ENCODE results near the gene APEH.

DNA sequence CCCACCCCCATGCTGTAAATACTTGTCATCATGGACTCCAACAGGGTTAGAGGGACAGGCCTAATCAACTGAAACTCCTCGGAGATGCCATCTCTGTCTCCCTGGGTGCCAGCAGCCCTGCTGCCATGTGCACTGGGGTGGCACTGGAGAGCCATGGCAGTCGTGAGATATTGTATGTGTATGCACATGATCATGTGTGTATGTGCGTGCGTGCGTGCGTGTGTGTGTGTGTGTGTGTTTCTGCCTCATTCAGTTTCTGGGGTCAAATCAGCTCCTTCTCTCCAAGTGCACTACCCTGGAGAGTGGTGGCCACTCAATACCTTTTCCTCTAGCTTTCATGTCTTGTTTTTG, 3.2 kb upstream of the APEH start:
- TF ChIP-seq RAD21 (IDR thresholded peaks at IDR 0.05) (no peak), TAF1 (conservative IDR thresholded peaks at IDR 0.05) (no peak)
- TF ChIP-seq, protein P1, sequence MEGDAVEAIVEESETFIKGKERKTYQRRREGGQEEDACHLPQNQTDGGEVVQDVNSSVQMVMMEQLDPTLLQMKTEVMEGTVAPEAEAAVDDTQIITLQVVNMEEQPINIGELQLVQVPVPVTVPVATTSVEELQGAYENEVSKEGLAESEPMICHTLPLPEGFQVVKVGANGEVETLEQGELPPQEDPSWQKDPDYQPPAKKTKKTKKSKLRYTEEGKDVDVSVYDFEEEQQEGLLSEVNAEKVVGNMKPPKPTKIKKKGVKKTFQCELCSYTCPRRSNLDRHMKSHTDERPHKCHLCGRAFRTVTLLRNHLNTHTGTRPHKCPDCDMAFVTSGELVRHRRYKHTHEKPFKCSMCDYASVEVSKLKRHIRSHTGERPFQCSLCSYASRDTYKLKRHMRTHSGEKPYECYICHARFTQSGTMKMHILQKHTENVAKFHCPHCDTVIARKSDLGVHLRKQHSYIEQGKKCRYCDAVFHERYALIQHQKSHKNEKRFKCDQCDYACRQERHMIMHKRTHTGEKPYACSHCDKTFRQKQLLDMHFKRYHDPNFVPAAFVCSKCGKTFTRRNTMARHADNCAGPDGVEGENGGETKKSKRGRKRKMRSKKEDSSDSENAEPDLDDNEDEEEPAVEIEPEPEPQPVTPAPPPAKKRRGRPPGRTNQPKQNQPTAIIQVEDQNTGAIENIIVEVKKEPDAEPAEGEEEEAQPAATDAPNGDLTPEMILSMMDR (IDR thresholded peaks at IDR 0.05; ENCODE audit: low read depth, low read length, missing input control): no peak

All from liver (tissue), 3 donors.